Spleen (tissue), 11 donors: ENCODE results near the gene RABL6. TPM values are rescaled to one million over a fixed set of nuclear protein-coding genes. Genes with fewer than 3 reads are reported as not detected.
"Not testable (repeated sequence)": the region's sequence is repeated elsewhere in the genome, so short reads cannot be mapped to it uniquely, and the experiment has no call there.

Source experiments
- DNase-seq: peaks from one replicate; pipeline ENCODE4 v3.0.0-alpha.2; 2020
- H3K27ac ChIP-seq, 8 donors: fragments of 200-600 bp; sonication (generic) in 7 of 8; 1 replicate in 4 of 8; 2 replicates in 4 of 8; pipeline versions ENCODE4 v1.5.0 to v1.8.0; 2016 to 2021; ENCODE audit warnings: inconsistent platforms in 4 of 8, mild to moderate bottlenecking in 4 of 8, moderate library complexity in 1 of 8
- H3K27me3 ChIP-seq, 7 donors: fragments of 200-600 bp; sonication (generic) in 6 of 7; replicated peaks in 1 of 7; 1 replicate in 4 of 7; 2 replicates in 3 of 7; pipeline versions ENCODE4 v1.5.0 to v1.8.0; 2016 to 2021; ENCODE audit warnings: inconsistent platforms in 3 of 7, mild to moderate bottlenecking in 1 of 7
- H3K36me3 ChIP-seq, 6 donors: fragments of 200-600 bp; sonication (generic) in 5 of 6; 1 replicate in 4 of 6; 2 replicates in 2 of 6; pipeline versions ENCODE4 v1.5.0 to v1.8.0; 2016 to 2021; ENCODE audit warnings: inconsistent platforms in 2 of 6
- H3K4me1 ChIP-seq, 6 donors: fragments of 200-600 bp; sonication (generic) in 5 of 6; 1 replicate in 3 of 6; 2 replicates in 3 of 6; pipeline versions ENCODE4 v1.5.0 to v1.8.0; 2016 to 2021; ENCODE audit warnings: inconsistent platforms in 3 of 6
- H3K4me3 ChIP-seq, 8 donors: fragments of 200-600 bp; sonication (generic) in 7 of 8; 1 replicate in 4 of 8; 2 replicates in 4 of 8; pipeline versions ENCODE4 v1.5.0 to v1.8.0; 2016 to 2021; ENCODE audit warnings: inconsistent platforms in 4 of 8, mild to moderate bottlenecking in 4 of 8, moderate library complexity in 2 of 8
- H3K9me3 ChIP-seq, 8 donors: fragments of 200-600 bp; sonication (generic) in 7 of 8; 1 replicate in 4 of 8; 2 replicates in 4 of 8; pipeline versions ENCODE4 v1.5.0 to v1.8.0; 2016 to 2021; ENCODE audit warnings: inconsistent platforms in 4 of 8
- CTCF ChIP-seq, 11 experiments: fragments of 200-600 bp in 7 of 11; fragments of 450-650 bp in 4 of 11; sonication (generic) in 4 of 11; IDR thresholded peaks in 8 of 11; conservative IDR thresholded peaks in 3 of 11; 1 replicate in 7 of 11; 2 replicates in 4 of 11; pipeline versions ENCODE4 v1.4.0 to v1.8.0; 2016 to 2021; ENCODE audit warnings: antibody characterized with exemption in 11 of 11, inconsistent platforms in 4 of 11, mild to moderate bottlenecking in 1 of 11
- POLR2A ChIP-seq, 3 donors: fragments of 450-650 bp; IDR thresholded peaks; one replicate each; pipeline ENCODE4 v1.5.1; 2017; ENCODE audit warnings: antibody characterized with exemption in 3 of 3, mild to moderate bottlenecking in 1 of 3
- POLR2AphosphoS5 ChIP-seq, 3 donors: sonication (generic); formaldehyde crosslinking; IDR thresholded peaks; one replicate each; pipeline ENCODE4 v1.5.1; 2017; ENCODE audit warnings: antibody characterized with exemption in 3 of 3
- WGBS, 5 donors: extraction: QIAGEN DNeasy Blood & Tissue Kit in 3 of 5; methylation state at CpG; one replicate each; pipeline versions ENCODE4 v1.1.5 to v1.1.7; 2013 to 2018; 5-methylcytosine and 5-hydroxymethylcytosine counted together
- intact Hi-C: fragments of 100-400 bp; cut with DNase I; formaldehyde crosslinking; loops from one replicate; pipeline ENCODE4 v1.15.0; 2023; ENCODE audit warnings: low total_unique reads
- polyA plus RNA-seq, 3 donors: library from polyadenylated mRNA; stranded (reverse); fragments of 200-250 nt; gene quantifications; one replicate each; pipeline ENCODE4 v1.2.1, GENCODE V29; 2013
- total RNA-seq, 7 donors: library from RNA; depleted of rRNA in 3 of 7; stranded (reverse); fragments of >200 nt in 3 of 7; fragmentation: NEBNext Ultra II Directional in 4 of 7; extraction: Animal tissue kit (Norgen Biotek cat#: 25700) in 4 of 7; gene quantifications; one replicate each; pipeline versions ENCODE4 v1.1.0 to v1.2.1, GENCODE V29; 2016 to 2021
- donor health status: healthy with polysubstance abuse.
- donor health status: DM: no; HTN: no; CAD: no; lungs with moderate emphysema.
- donor health status: DM: no; HTN: no; CAD: no.
- donor health status: Bipolar disorder and iron deficiency.
- donor health status: healthy.
- donor health status: DM: no; HTN: no; CAD: no.
- donor health status: DM: yes; HTN: yes; CAD: no.

The RABL6 gene
- total and polyA plus RNA-seq, 10 donors = 32.7 to 70.0 (median 55.7) TPM

GRCh38 chr9:136762915-136763648, 44.7 kb upstream of the RABL6 start:
- H3K36me3 ChIP-seq = no peaks in the 10 kb centered on the region
- WGBS, 5 donors = 15 to 39% (median 26%) methylated on average over 20 to 37 of the region's 37 CpGs
- no peak for DNase-seq
- no peak overlapping the region for H3K27ac ChIP-seq
- H3K4me3 ChIP-seq = no peak overlapping the region
- peaks cover 0 to 62% (median 8%) of the 10 kb centered on the region in 7 donors for H3K27me3 ChIP-seq
- H3K9me3 ChIP-seq = no peaks in the 10 kb centered on the region
- intact Hi-C loops = no loop called here
- peaks cover 0 to 72% (median 32%) of the 10 kb centered on the region in 6 donors for H3K4me1 ChIP-seq
- TF ChIP-seq POLR2AphosphoS5 (IDR thresholded peaks at IDR 0.05) = no peak
- no peak for TF ChIP-seq CTCF (IDR thresholded peaks at IDR 0.05 in 8 of 11, conservative IDR thresholded peaks at IDR 0.05 in 3 of 11)
- TF ChIP-seq POLR2A (IDR thresholded peaks at IDR 0.05) = no peak

- DNase-seq = no peak
- H3K27ac ChIP-seq = no peak overlapping the region
- no peaks in the 10 kb centered on the region for H3K9me3 ChIP-seq
- WGBS, 5 donors = 83 to 96% (median 84%) methylated on average over 8 to 14 of the region's 14 CpGs
- intact Hi-C loops = no loop called here
- no peak overlapping the region for H3K4me3 ChIP-seq
- H3K4me1 ChIP-seq = peaks cover 0 to 69% (median 27%) of the 10 kb centered on the region in 6 donors
- H3K27me3 ChIP-seq = peaks cover 0 to 68% (median 8%) of the 10 kb centered on the region in 7 donors
- H3K36me3 ChIP-seq = no peaks in the 10 kb centered on the region
- no peak for TF ChIP-seq POLR2A (IDR thresholded peaks at IDR 0.05)
- TF ChIP-seq CTCF (IDR thresholded peaks at IDR 0.05 in 8 of 11, conservative IDR thresholded peaks at IDR 0.05 in 3 of 11) = no peak
- TF ChIP-seq POLR2AphosphoS5 (IDR thresholded peaks at IDR 0.05) = no peak
These were observed 44.1 kb upstream of the RABL6 start for GRCh38 chr9:136763649-136764035.

- no peak for DNase-seq
- no peak for TF ChIP-seq POLR2AphosphoS5 (IDR thresholded peaks at IDR 0.05)
- TF ChIP-seq POLR2A (IDR thresholded peaks at IDR 0.05) = no peak
- no peak for TF ChIP-seq CTCF (IDR thresholded peaks at IDR 0.05 in 8 of 11, conservative IDR thresholded peaks at IDR 0.05 in 3 of 11)
- no peaks in the 10 kb centered on the region for H3K36me3 ChIP-seq
- no peaks in the 10 kb centered on the region for H3K9me3 ChIP-seq
- WGBS, 5 donors = 60 to 82% (median 73%) methylated on average over 4 to 14 of the region's 14 CpGs
- no peak within 1 kb of the TSS for H3K4me3 ChIP-seq
- intact Hi-C loops = no loop called here
- peaks cover 0 to 61% (median 25%) of the 10 kb centered on the region in 6 donors for H3K4me1 ChIP-seq
- peak within 1 kb of the TSS in 1 of 8 donors; percentile 34 for H3K27ac ChIP-seq
- peaks cover 0 to 70% (median 8%) of the 10 kb centered on the region in 7 donors for H3K27me3 ChIP-seq
These were observed 43.4 kb upstream of the RABL6 start, which contains the start of gene LCN15 for GRCh38 chr9:136764301-136764891. Gene LCN15 (minus strand): TSS chr9:136764518. CDS start chr9:136764488, 30 bp downstream.

- Histone ChIP-seq H3K9me3 (no peaks in the 10 kb centered on the region), H3K27me3 (peaks cover 0 to 68% (median 8%) of the 10 kb centered on the region in 7 donors), H3K4me3 (no peak overlapping the region), H3K27ac (no peak overlapping the region), H3K4me1 (peaks cover 0 to 59% (median 23%) of the 10 kb centered on the region in 6 donors), H3K36me3 (no peaks in the 10 kb centered on the region)
- 83 to 91% (median 90%) methylated on average over 5 to 14 of the region's 14 CpGs for WGBS, 5 donors
- TF ChIP-seq POLR2A (IDR thresholded peaks at IDR 0.05) (no peak), CTCF (IDR thresholded peaks at IDR 0.05 in 8 of 11, conservative IDR thresholded peaks at IDR 0.05 in 3 of 11) (no peak), POLR2AphosphoS5 (IDR thresholded peaks at IDR 0.05) (peak in 1 of 3 donors; percentile 36)
- intact Hi-C loops = no loop called here
- DNase-seq = no peak
These were observed 42.7 kb upstream of the RABL6 start for GRCh38 chr9:136765041-136765440.

- intact Hi-C loops, DNase-seq: not testable (repeated sequence)
- peaks cover 0 to 50% (median 14%) of the 10 kb centered on the region in 6 donors for H3K4me1 ChIP-seq
These were observed 41.9 kb upstream of the RABL6 start for GRCh38 chr9:136765745-136766409.

More at GRCh38 chr9:136765745-136766409, 41.9 kb upstream of the RABL6 start:
- H3K36me3 ChIP-seq, H3K4me3 ChIP-seq, H3K9me3 ChIP-seq: not testable (repeated sequence)
- WGBS, 5 donors = 59 to 81% (median 72%) methylated on average over 14 of the region's 14 CpGs
- Histone ChIP-seq H3K27me3 (peaks cover 0 to 62% (median 8%) of the 10 kb centered on the region in 7 donors), H3K27ac (peak overlapping the region in 4 of 8 donors; percentile 33 to 53 (median 34))
